HL-60 (cell line): ENCODE results near the gene KLHDC3.

Source experiments
- DNase-seq, 2 experiments: peaks; one replicate each; pipeline ENCODE4 v3.0.0-alpha.2; 2010 to 2020; ENCODE audit warnings: low read depth in 1 of 2, low spot score in 1 of 2
- H3K27ac ChIP-seq: fragments of 250-450 bp; sonication (Bioruptor Pico); replicated peaks from 2 replicates; pipeline ENCODE4 v1.5.1; 2020; ENCODE audit warnings: mild to moderate bottlenecking, moderate library complexity
- H3K27me3 ChIP-seq: fragments of 250-450 bp; sonication (Bioruptor Pico); 2 replicates; pipeline ENCODE4 v1.5.1; 2021; ENCODE audit warnings: mild to moderate bottlenecking, moderate library complexity; ENCODE audit not compliant: insufficient read depth, poor library complexity, severe bottlenecking
- H3K4me3 ChIP-seq: replicated peaks from 2 replicates; pipeline ENCODE4 v1.5.1; 2011; ENCODE audit warnings: mild to moderate bottlenecking, control low read depth, low read length; ENCODE audit not compliant: insufficient read depth
- GABPA ChIP-seq: IDR thresholded peaks from 2 replicates; pipeline ENCODE4 v1.6.1; 2012; ENCODE audit warnings: low read depth
- POLR2AphosphoS5 ChIP-seq: IDR thresholded peaks from 2 replicates; pipeline ENCODE4 v1.6.1; 2012; ENCODE audit warnings: low read depth
- SPI1 ChIP-seq: IDR thresholded peaks from 2 replicates; pipeline ENCODE4 v1.6.1; 2012; ENCODE audit warnings: low read depth, mild to moderate bottlenecking, borderline replicate concordance
- TF ChIP-seq, protein P1 (sequence below): IDR thresholded peaks from 2 replicates; pipeline ENCODE4 v1.6.1; 2012; ENCODE audit warnings: low read depth; ENCODE audit not compliant: insufficient replicate concordance
- TF ChIP-seq, protein P2 (sequence below): IDR thresholded peaks from one replicate; pipeline ENCODE4 v1.5.1; 2011; ENCODE audit warnings: low read length, control low read depth, inconsistent platforms; ENCODE audit not compliant: insufficient read depth

Gene KLHDC3

DNA sequence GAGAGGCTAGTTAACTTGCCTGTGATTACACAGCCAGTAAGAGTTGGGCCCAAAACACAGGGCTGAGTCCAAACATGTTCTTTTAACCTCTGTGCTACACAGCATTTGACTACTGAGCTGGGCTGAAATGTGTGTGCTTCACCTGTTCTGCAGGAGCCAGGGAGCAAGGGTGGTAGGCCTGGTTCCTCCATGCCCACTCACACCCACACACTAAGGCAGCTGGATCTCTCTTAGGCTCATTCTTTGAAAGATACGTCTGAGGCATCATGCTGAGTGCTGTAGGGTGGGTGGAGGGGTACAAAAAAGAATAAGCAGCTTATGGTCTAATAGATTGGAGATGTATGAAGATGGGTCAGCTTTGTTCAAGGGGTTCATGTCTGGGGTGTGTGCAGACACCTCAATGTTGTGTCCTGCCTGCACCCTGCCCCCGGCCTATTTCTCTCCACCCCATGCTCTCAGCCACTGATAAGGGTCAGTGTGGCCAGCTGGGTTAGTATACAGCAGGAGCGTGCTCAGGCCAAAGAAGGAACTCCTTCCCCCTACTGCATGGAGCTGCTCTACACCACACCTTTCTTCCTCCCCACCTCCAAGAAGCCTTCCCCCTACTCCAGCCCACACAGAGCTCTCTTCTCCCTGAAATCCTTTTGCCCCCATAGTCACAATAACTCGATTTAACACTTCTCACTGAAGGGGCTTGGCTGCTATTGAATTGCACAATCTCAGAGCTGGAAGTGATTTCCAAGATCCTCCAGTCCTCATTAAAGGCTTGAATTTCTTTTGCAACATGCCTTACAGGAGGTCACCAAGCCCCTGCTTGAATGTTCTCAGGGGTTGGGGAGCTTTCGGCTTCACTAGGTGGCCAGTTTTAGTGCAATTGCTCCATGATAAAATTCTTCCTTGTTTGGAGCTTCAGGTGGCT, 26.3 kb upstream of the KLHDC3 start:
- Histone ChIP-seq H3K4me3 (no peak overlapping the region), H3K27ac (no peak overlapping the region), H3K27me3 (no peaks in the 10 kb centered on the region)
- no peak for DNase-seq
- TF ChIP-seq POLR2AphosphoS5 (no peak), GABPA (no peak), SPI1 (no peak)
- TF ChIP-seq, protein P1, sequence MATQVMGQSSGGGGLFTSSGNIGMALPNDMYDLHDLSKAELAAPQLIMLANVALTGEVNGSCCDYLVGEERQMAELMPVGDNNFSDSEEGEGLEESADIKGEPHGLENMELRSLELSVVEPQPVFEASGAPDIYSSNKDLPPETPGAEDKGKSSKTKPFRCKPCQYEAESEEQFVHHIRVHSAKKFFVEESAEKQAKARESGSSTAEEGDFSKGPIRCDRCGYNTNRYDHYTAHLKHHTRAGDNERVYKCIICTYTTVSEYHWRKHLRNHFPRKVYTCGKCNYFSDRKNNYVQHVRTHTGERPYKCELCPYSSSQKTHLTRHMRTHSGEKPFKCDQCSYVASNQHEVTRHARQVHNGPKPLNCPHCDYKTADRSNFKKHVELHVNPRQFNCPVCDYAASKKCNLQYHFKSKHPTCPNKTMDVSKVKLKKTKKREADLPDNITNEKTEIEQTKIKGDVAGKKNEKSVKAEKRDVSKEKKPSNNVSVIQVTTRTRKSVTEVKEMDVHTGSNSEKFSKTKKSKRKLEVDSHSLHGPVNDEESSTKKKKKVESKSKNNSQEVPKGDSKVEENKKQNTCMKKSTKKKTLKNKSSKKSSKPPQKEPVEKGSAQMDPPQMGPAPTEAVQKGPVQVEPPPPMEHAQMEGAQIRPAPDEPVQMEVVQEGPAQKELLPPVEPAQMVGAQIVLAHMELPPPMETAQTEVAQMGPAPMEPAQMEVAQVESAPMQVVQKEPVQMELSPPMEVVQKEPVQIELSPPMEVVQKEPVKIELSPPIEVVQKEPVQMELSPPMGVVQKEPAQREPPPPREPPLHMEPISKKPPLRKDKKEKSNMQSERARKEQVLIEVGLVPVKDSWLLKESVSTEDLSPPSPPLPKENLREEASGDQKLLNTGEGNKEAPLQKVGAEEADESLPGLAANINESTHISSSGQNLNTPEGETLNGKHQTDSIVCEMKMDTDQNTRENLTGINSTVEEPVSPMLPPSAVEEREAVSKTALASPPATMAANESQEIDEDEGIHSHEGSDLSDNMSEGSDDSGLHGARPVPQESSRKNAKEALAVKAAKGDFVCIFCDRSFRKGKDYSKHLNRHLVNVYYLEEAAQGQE, result no peak
- TF ChIP-seq, protein P2, sequence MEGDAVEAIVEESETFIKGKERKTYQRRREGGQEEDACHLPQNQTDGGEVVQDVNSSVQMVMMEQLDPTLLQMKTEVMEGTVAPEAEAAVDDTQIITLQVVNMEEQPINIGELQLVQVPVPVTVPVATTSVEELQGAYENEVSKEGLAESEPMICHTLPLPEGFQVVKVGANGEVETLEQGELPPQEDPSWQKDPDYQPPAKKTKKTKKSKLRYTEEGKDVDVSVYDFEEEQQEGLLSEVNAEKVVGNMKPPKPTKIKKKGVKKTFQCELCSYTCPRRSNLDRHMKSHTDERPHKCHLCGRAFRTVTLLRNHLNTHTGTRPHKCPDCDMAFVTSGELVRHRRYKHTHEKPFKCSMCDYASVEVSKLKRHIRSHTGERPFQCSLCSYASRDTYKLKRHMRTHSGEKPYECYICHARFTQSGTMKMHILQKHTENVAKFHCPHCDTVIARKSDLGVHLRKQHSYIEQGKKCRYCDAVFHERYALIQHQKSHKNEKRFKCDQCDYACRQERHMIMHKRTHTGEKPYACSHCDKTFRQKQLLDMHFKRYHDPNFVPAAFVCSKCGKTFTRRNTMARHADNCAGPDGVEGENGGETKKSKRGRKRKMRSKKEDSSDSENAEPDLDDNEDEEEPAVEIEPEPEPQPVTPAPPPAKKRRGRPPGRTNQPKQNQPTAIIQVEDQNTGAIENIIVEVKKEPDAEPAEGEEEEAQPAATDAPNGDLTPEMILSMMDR, result no peak

DNA sequence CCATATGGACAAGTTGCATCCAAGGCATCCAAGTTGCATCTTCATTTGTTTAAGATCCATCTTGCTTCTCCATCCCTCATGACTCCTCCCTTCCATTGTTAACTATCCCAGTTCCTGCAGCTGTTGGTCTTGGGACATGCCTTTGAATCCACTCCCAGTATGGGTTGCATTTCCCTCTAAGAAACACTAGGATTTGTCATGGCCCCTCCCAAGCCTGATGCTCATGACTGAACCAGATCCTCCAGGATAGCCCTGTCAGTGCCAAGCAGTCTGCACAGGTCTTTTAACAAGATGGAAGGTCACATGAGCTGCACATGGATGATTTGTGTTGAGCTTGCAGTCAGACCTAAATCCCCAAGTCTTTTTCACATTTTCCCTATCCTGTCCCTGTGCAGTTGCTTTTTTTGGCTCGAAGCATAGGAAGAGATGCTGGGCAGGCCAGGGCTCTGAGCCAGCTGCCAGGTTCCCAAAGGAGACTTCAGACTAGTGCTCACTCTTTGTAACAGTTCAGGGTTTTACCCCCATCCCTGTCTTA, 25.5 kb upstream of the KLHDC3 start:
- Histone ChIP-seq H3K4me3 (no peak overlapping the region), H3K27ac (no peak overlapping the region), H3K27me3 (no peaks in the 10 kb centered on the region)
- TF ChIP-seq, protein P1, result no peak
- no peak for TF ChIP-seq SPI1
- no peak for TF ChIP-seq POLR2AphosphoS5
- TF ChIP-seq, protein P2, result no peak
- no peak for TF ChIP-seq GABPA
- DNase-seq, result no peak

DNA sequence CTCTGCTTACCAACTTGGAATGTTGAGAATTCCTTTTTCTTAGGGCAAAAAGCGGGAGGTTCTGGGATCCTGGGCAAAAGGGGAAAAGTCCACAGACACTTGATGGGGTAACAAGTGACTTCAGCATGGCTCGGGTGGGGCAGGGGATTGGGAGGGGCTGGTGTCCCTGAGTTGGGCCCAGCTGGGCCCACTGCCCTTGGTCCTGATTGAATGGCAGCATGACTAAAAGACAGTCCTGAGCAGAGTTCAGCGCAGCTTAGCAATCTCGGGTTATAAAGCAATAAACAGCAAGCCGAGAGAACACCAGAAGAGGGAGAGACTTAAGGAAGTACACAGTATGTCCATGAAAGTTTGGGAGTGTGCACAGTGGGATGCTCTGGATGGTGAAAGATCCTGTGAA, 24.1 kb upstream of the KLHDC3 start:
- TF ChIP-seq POLR2AphosphoS5, result no peak
- no peak for TF ChIP-seq SPI1
- TF ChIP-seq, protein P2, result no peak
- TF ChIP-seq, protein P1, result no peak
- no peak for TF ChIP-seq GABPA
- no peaks in the 10 kb centered on the region for H3K27me3 ChIP-seq
- no peak overlapping the region for H3K27ac ChIP-seq
- no peak for DNase-seq
- H3K4me3 ChIP-seq, result no peak overlapping the region
